CD14-positive monocyte (primary cell): ENCODE data around the gene ZSWIM1. TPM values are rescaled to one million over a fixed set of nuclear protein-coding genes. Genes with fewer than 3 reads are reported as not detected.

Experiments
- DNase-seq, 3 donors: peaks; one replicate each; pipeline ENCODE4 v3.0.0-alpha.2; 2011 to 2022
- H2AFZ ChIP-seq: 2 replicates; pipeline ENCODE4 v1.6.0; 2012; ENCODE audit warnings: mild to moderate bottlenecking, low read depth, low read length, inconsistent platforms; ENCODE audit not compliant: insufficient read depth, poor library complexity, severe bottlenecking
- H3K27ac ChIP-seq, 2 donors: 1 replicate in 1 of 2; 2 replicates in 1 of 2; pipeline ENCODE4 v1.5.1; 2012 to 2013; ENCODE audit warnings: low read length in 2 of 2, control low read depth in 1 of 2, inconsistent platforms in 1 of 2, low read depth in 1 of 2, mild to moderate bottlenecking in 1 of 2
- H3K27me3 ChIP-seq, 2 donors: one replicate each; pipeline versions ENCODE4 v1.6.0 to v1.6.1; 2011 to 2013; ENCODE audit warnings: low read length in 2 of 2; ENCODE audit not compliant: control insufficient read depth in 2 of 2, insufficient read depth in 2 of 2
- H3K36me3 ChIP-seq, 2 donors: replicated peaks in 1 of 2; 1 replicate in 1 of 2; 2 replicates in 1 of 2; pipeline versions ENCODE4 v1.5.1 to v1.6.1; 2012 to 2013; ENCODE audit warnings: low read length in 2 of 2, control low read depth in 1 of 2, inconsistent platforms in 1 of 2, mild to moderate bottlenecking in 1 of 2; ENCODE audit not compliant: insufficient read depth in 2 of 2, control insufficient read depth in 1 of 2
- H3K4me1 ChIP-seq, 2 donors: 1 replicate in 1 of 2; 2 replicates in 1 of 2; pipeline versions ENCODE4 v1.5.1 to v1.6.1; 2012 to 2013; ENCODE audit warnings: low read length in 2 of 2, control low read depth in 1 of 2, inconsistent platforms in 1 of 2, mild to moderate bottlenecking in 1 of 2, moderate library complexity in 1 of 2; ENCODE audit not compliant: insufficient read depth in 2 of 2, control insufficient read depth in 1 of 2
- H3K4me2 ChIP-seq: replicated peaks from 2 replicates; pipeline ENCODE3; 2012; ENCODE audit warnings: low read length, moderate library complexity, mild to moderate bottlenecking; ENCODE audit not compliant: poor library complexity, severe bottlenecking; ENCODE audit errors: extremely low read depth
- H3K4me3 ChIP-seq, 3 experiments: fragments of 200-600 bp in 1 of 3; sonication (generic) in 1 of 3; replicated peaks in 1 of 3; 1 replicate in 2 of 3; 2 replicates in 1 of 3; pipeline ENCODE4 v1.5.1; 2011 to 2013; ENCODE audit warnings: low read length in 3 of 3, mild to moderate bottlenecking in 3 of 3, control low read depth in 2 of 3, low read depth in 2 of 3, inconsistent platforms in 1 of 3, moderate library complexity in 1 of 3
- H3K79me2 ChIP-seq: 2 replicates; pipeline ENCODE4 v1.6.0; 2012; ENCODE audit warnings: mild to moderate bottlenecking, control low read depth, inconsistent platforms, low read length, moderate library complexity; ENCODE audit not compliant: insufficient read depth
- H3K9ac ChIP-seq: 2 replicates; pipeline ENCODE4 v1.6.0; 2017; ENCODE audit warnings: low read length, mild to moderate bottlenecking; ENCODE audit not compliant: insufficient read depth, poor library complexity, severe bottlenecking
- H3K9me3 ChIP-seq, 2 donors: replicated peaks in 1 of 2; 1 replicate in 1 of 2; 2 replicates in 1 of 2; pipeline versions ENCODE4 v1.5.1 to v1.6.1; 2012 to 2013; ENCODE audit warnings: low read length in 2 of 2, control low read depth in 1 of 2; ENCODE audit not compliant: control insufficient read depth in 1 of 2, insufficient read depth in 1 of 2
- H4K20me1 ChIP-seq: 2 replicates; pipeline ENCODE4 v1.6.0; 2012; ENCODE audit warnings: mild to moderate bottlenecking, low read length, control low read depth, moderate library complexity; ENCODE audit not compliant: insufficient read depth
- H3K27ac Mint-ChIP-seq, 7 donors: one replicate each; pipeline ENCODE4 v1.8.0; 2020; ENCODE audit warnings: mild to moderate bottlenecking in 7 of 7, mixed read lengths in 7 of 7, moderate library complexity in 6 of 7, inconsistent platforms in 2 of 7
- H3K27me3 Mint-ChIP-seq, 3 donors: one replicate each; pipeline ENCODE4 v1.8.0; 2021 to 2022; ENCODE audit warnings: low read depth in 3 of 3, mild to moderate bottlenecking in 3 of 3, mixed read lengths in 3 of 3, moderate library complexity in 3 of 3, inconsistent platforms in 1 of 3
- H3K36me3 Mint-ChIP-seq, 2 donors: one replicate each; pipeline ENCODE4 v1.8.0; 2020; ENCODE audit warnings: mixed read lengths in 2 of 2, inconsistent platforms in 1 of 2, mild to moderate bottlenecking in 1 of 2
- H3K4me1 Mint-ChIP-seq: one replicate; pipeline ENCODE4 v1.8.0; 2020; ENCODE audit warnings: mild to moderate bottlenecking, mixed read lengths
- H3K4me3 Mint-ChIP-seq, 2 donors: one replicate each; pipeline ENCODE4 v1.8.0; 2020; ENCODE audit warnings: mild to moderate bottlenecking in 2 of 2, mixed read lengths in 2 of 2, moderate library complexity in 1 of 2
- H3K9me3 Mint-ChIP-seq, 7 donors: one replicate each; pipeline ENCODE4 v1.8.0; 2020 to 2022; ENCODE audit warnings: mixed read lengths in 7 of 7, mild to moderate bottlenecking in 6 of 7, moderate library complexity in 6 of 7, inconsistent platforms in 2 of 7
- CTCF ChIP-seq: fragments of 200-600 bp; IDR thresholded peaks from one replicate; pipeline ENCODE4 v1.8.0; 2022; ENCODE audit warnings: antibody characterized with exemption, mild to moderate bottlenecking
- WGBS: methylation state at CpG from one replicate; pipeline ENCODE4 v1.1.5; 2013; ENCODE audit warnings: missing lambda C conversion rate; ENCODE audit not compliant: insufficient coverage; 5-methylcytosine and 5-hydroxymethylcytosine counted together
- intact Hi-C, 2 donors: fragments of 100-400 bp; cut with micrococcal nuclease; formaldehyde crosslinking; loops; one replicate each; pipeline versions ENCODE4 v1.15.0 to v1.15.1; 2023
- polyA plus RNA-seq, 3 donors: library from polyadenylated mRNA; depleted of rRNA in 1 of 3; unstranded in 2 of 3; stranded (reverse) in 1 of 3; fragments of 300-500 nt in 2 of 3; fragments of >200 nt in 1 of 3; fragmentation: Illumina TruSeq in 2 of 3; gene quantifications; 1 replicate in 2 of 3; 2 replicates in 1 of 3; pipeline ENCODE4 v1.2.3, GENCODE V29; 2012 to 2021

The ZSWIM1 gene
- polyA plus RNA-seq, 3 donors: 2.5 to 2.6 (median 2.5) TPM

DNA sequence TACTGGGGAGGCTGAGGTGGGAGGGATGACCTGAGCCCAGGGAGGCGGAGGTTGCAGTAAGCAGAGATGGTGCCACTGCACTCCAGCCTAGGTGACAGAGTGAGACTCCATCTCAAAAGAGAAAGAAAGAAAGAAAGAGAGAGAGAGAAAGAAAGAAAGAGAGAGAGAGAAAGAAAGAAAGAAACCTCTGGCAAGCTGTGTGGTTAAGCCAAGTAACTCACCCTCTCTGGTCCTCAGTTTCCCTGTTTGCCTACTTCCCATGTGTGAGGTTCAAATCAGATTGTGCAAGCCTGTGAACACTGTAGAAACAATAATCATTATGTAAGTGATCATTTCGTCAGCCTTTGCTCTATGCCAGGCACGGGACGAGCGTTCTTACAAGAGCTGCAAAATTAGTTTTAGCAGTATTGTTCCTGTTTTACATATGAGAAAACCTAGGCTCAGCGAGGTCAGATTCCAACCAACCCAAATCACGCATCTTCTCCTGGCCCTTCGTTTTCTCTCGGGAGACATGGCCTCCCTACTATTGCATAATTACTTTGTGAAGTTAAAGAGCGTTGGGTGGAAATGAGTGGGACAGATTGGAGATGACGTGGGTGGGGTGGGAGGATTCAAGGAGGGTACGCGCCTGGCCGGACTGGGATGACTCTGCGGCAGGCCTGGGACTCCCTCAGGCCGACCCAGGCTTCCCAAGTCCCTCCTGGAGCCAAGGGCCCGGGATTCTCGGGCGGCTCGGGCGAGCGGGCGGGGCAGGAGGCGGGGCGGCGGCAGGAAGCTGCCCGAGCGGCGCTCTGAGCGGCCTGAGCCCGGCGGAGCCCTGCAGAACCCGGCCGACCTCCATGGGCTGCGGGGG is 47.8 kb upstream of the ZSWIM1 start, which contains the start of gene SNX21:
Gene SNX21 (plus strand): TSS at position 770 of the 853 bp plus-strand sequence. CDS start 121 bp downstream, outside the sequence.
- Mint-ChIP-seq H3K27me3 (no peaks in the 10 kb centered on the region), H3K4me1 (peaks cover 56% of the 10 kb centered on the region), H3K4me3 (peak within 1 kb of the TSS; percentile 80 to 88), H3K9me3 (peaks cover 0 to 1% (median 0%) of the 10 kb centered on the region in 7 donors), H3K27ac (peak within 1 kb of the TSS; percentile 88 to 97 (median 95)), H3K36me3 (peaks cover 9 to 26% of the 10 kb centered on the region in 2 donors)
- Histone ChIP-seq H2AFZ (peak within 1 kb of the TSS; percentile 87), H3K79me2 (peaks cover 14% of the 10 kb centered on the region), H3K27me3 (no peaks in the 10 kb centered on the region), H3K27ac (peak within 1 kb of the TSS; percentile 82 to 95), H4K20me1 (peaks cover 3% of the 10 kb centered on the region), H3K4me1 (peaks cover 49 to 58% of the 10 kb centered on the region in 2 donors), H3K36me3 (peaks cover 0 to 17% of the 10 kb centered on the region in 2 donors), H3K4me3 (peak within 1 kb of the TSS; percentile 73 to 84 (median 76)), H3K4me2 (peak within 1 kb of the TSS; percentile 92), H3K9me3 (no peaks in the 10 kb centered on the region), H3K9ac (peak within 1 kb of the TSS; percentile 83)
- TF ChIP-seq CTCF: no peak
- peak; percentile 79 to 92 (median 91) for DNase-seq
- WGBS: 4% methylated on average over 30 of the region's 35 CpGs
- intact Hi-C loops: no loop called here

DNA sequence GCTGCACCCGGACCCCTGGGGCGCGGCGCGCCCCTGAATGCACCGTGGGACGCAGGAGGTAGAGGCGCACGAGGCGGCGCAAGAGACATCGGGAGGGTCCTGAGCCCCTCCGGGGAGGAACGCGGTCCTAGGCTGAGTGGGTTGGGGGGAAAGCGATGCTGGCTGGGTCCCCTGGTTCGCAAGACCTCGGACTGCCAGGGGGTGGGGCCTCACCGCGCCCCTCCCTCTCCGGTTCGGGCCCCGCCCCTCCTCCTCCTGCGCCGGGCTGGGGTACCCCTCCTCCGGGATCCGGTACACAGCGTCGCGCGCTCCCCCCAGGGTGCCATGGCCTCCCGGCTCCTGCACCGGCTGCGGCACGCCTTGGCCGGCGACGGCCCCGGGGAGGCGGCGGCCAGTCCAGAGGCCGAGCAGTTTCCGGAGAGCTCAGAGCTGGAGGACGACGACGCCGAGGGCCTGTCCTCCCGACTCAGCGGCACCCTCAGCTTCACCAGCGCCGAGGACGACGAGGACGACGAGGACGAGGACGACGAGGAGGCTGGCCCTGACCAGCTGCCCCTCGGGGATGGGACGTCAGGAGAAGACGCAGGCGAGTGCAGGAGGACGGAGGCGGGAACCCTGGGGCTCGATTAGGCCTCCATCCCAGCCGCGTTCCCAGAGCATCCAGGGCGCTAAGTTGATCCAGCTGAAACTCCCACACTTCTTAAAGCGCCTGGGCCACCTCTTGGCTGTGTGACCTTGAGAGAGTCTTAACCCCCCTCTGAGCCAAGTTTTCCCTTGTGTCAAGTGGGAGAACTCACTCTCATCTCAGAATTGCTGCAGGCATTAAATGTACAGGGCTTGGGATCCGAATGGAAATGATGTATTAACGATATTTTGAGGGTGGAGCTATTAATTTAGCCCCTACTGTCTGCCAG is 46.9 kb upstream of the ZSWIM1 start:
- H3K27me3 Mint-ChIP-seq: no peaks in the 10 kb centered on the region
- H3K4me3 Mint-ChIP-seq: peak overlapping the region; percentile 80 to 88
- H3K9me3 ChIP-seq: no peaks in the 10 kb centered on the region
- H3K79me2 ChIP-seq: peaks cover 14% of the 10 kb centered on the region
- peaks cover 12 to 35% of the 10 kb centered on the region in 2 donors for H3K36me3 Mint-ChIP-seq
- peak overlapping the region; percentile 82 to 95 for H3K27ac ChIP-seq
- H3K36me3 ChIP-seq: peaks cover 0 to 24% of the 10 kb centered on the region in 2 donors
- H3K4me1 Mint-ChIP-seq: peaks cover 56% of the 10 kb centered on the region
- peak in 2 of 3 donors; percentile 30 to 39 for DNase-seq
- H3K27me3 ChIP-seq: no peaks in the 10 kb centered on the region
- H3K9ac ChIP-seq: peak overlapping the region; percentile 83
- WGBS: 7% methylated on average over 66 of the region's 71 CpGs
- H3K27ac Mint-ChIP-seq: peak overlapping the region; percentile 63 to 97 (median 88)
- H4K20me1 ChIP-seq: peaks cover 3% of the 10 kb centered on the region
- H2AFZ ChIP-seq: peak overlapping the region; percentile 87
- TF ChIP-seq CTCF: no peak
- H3K9me3 Mint-ChIP-seq: peaks cover 0 to 1% (median 0%) of the 10 kb centered on the region in 7 donors
- intact Hi-C loops: no loop called here
- peak overlapping the region; percentile 73 to 84 (median 76) for H3K4me3 ChIP-seq
- peak overlapping the region; percentile 92 for H3K4me2 ChIP-seq
- peaks cover 49 to 58% of the 10 kb centered on the region in 2 donors for H3K4me1 ChIP-seq
